ENCODE measurements around the gene IPO5.

IPO5 gene

DNA sequence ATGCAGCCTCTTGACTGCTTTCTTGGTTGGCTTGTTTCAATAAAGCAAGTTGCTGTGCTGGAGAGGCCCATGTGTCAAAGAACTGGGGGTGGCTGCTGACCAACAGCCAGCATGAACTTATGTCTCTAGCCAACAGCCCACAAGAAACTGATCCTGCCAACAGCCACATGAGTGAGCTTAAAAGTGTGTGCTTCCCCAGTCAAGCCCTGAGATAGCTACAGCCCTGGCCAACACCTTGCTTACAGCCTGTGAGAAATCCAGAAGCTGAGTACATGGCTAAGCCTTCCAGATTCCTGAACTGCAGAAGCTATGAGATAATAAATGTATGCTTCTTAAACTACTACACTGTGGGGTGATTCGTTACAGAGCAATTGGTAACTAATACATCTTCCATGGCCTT is 38.9 kb upstream of the IPO5 start:
- POLR2A ChIA-PET, result no interaction called here
- TF ChIP-seq, protein P1, sequence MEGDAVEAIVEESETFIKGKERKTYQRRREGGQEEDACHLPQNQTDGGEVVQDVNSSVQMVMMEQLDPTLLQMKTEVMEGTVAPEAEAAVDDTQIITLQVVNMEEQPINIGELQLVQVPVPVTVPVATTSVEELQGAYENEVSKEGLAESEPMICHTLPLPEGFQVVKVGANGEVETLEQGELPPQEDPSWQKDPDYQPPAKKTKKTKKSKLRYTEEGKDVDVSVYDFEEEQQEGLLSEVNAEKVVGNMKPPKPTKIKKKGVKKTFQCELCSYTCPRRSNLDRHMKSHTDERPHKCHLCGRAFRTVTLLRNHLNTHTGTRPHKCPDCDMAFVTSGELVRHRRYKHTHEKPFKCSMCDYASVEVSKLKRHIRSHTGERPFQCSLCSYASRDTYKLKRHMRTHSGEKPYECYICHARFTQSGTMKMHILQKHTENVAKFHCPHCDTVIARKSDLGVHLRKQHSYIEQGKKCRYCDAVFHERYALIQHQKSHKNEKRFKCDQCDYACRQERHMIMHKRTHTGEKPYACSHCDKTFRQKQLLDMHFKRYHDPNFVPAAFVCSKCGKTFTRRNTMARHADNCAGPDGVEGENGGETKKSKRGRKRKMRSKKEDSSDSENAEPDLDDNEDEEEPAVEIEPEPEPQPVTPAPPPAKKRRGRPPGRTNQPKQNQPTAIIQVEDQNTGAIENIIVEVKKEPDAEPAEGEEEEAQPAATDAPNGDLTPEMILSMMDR (IDR thresholded peaks at IDR 0.05; ENCODE audit: control extremely low read depth, extremely low read depth, low read depth, missing control alignments), result no peak
- CTCF ChIA-PET, result interaction anchor here (0.8 to 1.1 kb wide), 3 partner anchors 11 to 59 kb away, joined by 3 to 4 read pairs (median 3); no protein-coding TSS in a partner anchor
- no peak for DNase-seq (ENCODE audit: extremely low spot score)

DNA sequence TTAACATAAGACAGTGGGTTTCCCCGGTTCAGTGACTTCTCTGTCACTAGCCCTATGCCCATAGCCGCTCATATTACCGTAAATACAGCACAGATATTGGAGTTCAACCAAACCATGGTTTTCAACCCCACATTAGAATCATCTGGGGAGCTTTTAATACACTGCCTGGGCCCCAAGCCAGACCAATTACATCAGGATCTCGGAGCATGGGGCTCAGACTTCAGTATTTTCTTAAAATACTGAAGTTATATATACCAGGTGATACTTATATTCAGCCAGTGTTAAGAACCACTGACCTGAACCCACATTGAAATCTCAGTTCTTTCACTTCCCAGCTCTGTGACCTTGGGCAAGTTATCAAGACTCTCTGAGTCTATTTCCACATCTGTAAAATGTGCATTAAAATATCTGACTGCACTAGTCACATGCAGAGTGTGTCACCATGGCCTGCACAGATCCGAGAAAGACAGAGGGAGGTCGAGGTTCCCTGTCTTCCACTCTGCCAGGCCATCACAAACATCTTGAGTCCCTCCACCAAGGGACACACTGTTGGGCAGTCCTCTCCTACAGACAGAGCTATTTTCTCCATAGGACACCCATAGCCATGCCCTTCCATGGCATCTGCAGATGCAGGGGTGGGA is 32.2 kb upstream of the IPO5 start:
- no peak for DNase-seq (ENCODE audit: extremely low spot score)
- TF ChIP-seq, protein P1 (IDR thresholded peaks at IDR 0.05; ENCODE audit: control extremely low read depth, extremely low read depth, low read depth, missing control alignments), result no peak
- POLR2A ChIA-PET, result no interaction called here
- CTCF ChIA-PET, result interaction anchor here (1.5 to 2.2 kb wide), 2 partner anchors 9 to 155 kb away, joined by 3 to 12 read pairs; no protein-coding TSS in a partner anchor

DNA sequence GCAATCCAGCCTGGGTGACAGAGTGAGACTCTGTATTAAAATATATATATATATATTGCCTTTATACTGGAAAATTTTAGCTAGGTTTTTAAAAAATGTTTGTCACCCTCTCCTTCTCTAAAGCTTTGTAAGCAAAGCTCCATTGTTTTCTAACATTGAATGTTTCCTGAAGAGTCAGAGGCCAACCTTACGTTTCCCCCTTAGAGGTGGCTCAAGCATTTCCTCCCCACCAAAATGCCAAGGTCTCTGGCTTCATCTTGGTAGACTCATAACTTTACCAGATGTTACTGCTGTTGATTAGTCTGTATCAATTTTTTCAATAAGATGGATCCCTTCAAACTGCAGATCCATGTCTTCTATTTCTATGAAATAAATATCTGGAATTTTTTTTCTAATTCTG is 25.2 kb upstream of the IPO5 start:
- CTCF ChIA-PET, result interaction anchor here (1.3 to 1.6 kb wide), 2 partner anchors 10 to 16 kb away, joined by 3 to 4 read pairs; no protein-coding TSS in a partner anchor
- POLR2A ChIA-PET, result no interaction called here

DNA sequence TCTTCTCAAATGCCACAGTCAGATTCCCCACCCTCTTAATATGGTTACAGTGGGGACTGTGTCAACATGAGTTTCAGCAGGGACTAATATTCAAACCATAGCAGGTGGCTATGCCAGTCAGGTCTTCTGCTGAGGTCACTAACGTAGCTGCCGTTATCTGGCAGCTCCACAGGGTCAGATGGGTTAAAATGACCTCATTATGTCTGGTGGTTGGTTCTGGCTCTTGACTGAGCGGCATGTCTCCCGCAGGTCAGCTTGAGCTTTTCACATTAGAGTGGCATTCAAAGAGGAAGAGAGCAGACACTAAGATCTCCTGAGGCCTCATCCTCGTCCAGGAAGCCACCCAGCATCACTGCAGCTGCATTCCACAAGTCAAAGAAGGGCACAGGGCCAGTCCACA is 21.4 kb upstream of the IPO5 start:
- POLR2A ChIA-PET, result no interaction called here
- TF ChIP-seq, protein P1 (IDR thresholded peaks at IDR 0.05; ENCODE audit: control extremely low read depth, extremely low read depth, low read depth, missing control alignments), result no peak
- CTCF ChIA-PET, result interaction anchor here (1.2 kb wide), 1 partner anchor 10 kb away, joined by 3 read pairs; no protein-coding TSS in a partner anchor
- no peak for DNase-seq (ENCODE audit: extremely low spot score)

More for the DNA sequence above, 25.2 kb upstream of the IPO5 start:
- no peak for DNase-seq (ENCODE audit: extremely low spot score)
- TF ChIP-seq, protein P1 (IDR thresholded peaks at IDR 0.05; ENCODE audit: control extremely low read depth, extremely low read depth, low read depth, missing control alignments), result no peak

DNA sequence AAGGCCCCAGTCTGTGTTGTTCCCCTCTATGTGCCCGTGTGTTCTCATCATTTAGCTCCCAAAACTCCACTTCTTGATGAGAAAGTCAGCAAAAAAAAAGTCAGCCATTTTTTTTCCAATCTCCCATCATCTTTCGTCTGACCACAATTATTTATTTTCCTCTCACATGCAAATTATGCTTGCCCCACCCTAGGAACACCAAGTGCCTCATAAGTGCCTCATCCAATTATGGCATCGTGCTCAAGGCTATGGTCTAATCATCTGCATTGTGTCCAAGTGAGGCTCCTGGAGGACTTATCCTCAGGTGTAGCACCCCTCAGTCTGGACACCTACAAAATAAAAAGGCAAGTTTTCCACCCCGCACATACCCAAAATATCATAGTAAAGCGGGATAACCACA is 20.8 kb upstream of the IPO5 start:
- ChIA-PET CTCF (interaction anchor here (1.2 kb wide), 1 partner anchor 9 kb away, joined by 3 read pairs; no protein-coding TSS in a partner anchor), POLR2A (no interaction called here)
- DNase-seq (ENCODE audit: extremely low spot score), result no peak
- TF ChIP-seq, protein P1 (IDR thresholded peaks at IDR 0.05; ENCODE audit: control extremely low read depth, extremely low read depth, low read depth, missing control alignments), result no peak

DNA sequence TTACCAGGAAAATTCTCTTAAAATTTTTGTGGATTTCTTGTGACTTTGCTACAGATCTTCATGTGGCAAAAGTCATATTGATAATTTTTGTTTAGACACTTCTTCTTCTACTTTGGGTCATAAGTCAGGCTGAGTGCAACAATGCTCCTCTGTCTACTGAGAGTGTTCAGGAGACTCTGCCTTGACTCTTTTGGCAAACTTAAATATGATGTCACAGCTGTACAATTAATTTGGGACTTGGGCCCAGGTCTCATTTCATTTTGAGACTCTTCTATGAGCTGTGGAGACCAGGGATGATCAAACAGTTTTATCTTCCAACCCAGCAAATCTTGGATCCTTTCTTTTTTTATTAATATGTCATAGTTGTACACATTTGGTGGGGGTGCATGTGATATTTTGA is 19.7 kb upstream of the IPO5 start:
- CTCF ChIA-PET, result no interaction called here
- TF ChIP-seq, protein P1 (IDR thresholded peaks at IDR 0.05; ENCODE audit: control extremely low read depth, extremely low read depth, low read depth, missing control alignments), result no peak
- POLR2A ChIA-PET, result no interaction called here
- no peak for DNase-seq (ENCODE audit: extremely low spot score)
